Stimulated activated CD8-positive, alpha-beta memory T cell treated with anti-CD3 and anti-CD28 coated beads, Interleukin-12 subunit alpha, Interleukin-12 subunit beta, amount 100 ng/mL, for 1 hour (primary cell): ENCODE results near the gene ARL14EP.
A peak's percentile ranks its signal among the peaks of the same experiment; 100 is the strongest.

Experiments
- DNase-seq: peaks from one replicate; pipeline ENCODE4 v3.0.0-alpha.2; 2020; ENCODE audit warnings: low read depth

The ARL14EP gene

DNA sequence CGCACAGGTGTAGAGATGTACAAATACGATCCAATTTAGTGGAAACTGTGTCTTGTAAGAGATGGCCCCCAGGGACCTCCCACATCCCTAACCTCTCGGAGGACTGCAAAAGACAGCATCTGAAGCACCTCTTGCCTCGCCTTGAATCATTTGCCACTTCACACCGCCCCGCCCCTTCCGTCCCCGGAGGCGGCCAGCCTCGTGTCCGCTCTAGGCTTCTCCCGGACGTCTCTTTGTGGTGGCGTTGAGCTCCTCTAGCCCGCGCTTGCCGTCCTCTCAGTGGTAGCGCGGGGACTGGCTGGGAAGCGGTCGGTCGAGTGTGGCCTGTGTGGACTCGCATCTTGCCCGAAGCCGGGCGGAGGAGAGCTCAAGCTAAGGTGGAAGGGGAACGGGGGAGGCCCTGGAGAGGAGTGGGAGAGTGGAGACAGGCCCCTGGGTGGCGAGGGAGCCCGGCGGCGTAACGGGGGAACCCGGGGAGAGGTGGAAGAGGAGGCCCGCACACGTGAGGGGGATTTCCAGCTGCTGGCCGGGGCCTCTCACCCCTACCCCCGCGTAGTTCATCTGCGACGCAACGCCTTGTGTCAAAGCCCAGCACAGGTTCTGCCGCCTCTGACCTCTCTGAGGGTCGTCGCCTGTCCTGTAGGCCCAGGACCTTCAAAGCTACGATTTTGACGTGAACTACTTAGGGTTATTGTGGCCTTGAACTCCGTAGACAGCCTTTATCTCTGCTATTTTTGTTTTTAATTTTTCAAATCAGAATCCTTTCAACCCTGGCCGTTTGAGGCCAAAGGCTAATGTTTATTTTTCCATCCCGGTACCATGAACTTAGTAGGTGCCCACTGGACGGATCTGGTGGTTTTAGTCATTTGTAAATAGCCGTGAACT, at the start of gene ARL14EP:
Gene ARL14EP, plus strand, starts transcription at position 279 of the 885 bp plus-strand sequence. CDS start 7,845 bp downstream, outside the sequence.
- DNase-seq, result peak; percentile 82

DNA sequence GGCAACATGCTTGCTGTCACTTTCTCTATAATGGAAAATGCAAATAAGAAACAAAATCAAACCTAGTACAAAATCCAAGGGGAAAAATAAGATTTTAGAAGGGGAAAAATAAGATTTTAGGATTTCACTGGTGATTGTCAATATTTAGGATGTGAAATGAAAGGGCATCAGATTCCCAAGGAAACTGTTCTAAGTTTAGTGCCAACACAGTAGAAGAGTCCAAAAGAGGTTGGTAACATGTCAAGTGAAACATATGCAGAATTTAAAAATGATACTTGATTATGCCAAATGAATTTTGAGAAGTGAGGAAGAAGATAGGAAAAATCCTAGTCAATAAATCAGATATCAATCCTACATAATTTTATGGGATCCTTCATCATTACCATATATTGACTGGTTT, 45.7 kb upstream of the ARL14EP start:
- no peak for DNase-seq

DNA sequence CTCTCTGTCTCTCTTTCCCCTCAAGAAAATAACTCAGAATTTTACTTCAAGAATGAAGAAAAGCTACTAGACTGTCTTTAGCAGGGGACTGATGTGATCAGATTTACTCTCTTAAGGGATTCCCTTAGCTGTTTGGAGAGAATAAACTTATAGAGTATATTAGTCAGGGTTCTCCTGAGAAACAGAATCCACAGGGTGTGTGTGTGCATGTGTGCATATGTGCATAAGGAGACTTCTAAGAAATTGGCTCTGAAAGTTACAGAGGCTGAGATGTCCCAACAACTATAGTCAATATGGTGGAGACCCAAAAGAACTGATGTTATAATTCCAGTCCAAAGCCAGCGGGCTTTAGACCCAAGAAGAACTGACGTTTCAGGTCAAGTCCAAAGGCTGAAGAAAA, 43.1 kb upstream of the ARL14EP start:
- DNase-seq, result no peak

DNA sequence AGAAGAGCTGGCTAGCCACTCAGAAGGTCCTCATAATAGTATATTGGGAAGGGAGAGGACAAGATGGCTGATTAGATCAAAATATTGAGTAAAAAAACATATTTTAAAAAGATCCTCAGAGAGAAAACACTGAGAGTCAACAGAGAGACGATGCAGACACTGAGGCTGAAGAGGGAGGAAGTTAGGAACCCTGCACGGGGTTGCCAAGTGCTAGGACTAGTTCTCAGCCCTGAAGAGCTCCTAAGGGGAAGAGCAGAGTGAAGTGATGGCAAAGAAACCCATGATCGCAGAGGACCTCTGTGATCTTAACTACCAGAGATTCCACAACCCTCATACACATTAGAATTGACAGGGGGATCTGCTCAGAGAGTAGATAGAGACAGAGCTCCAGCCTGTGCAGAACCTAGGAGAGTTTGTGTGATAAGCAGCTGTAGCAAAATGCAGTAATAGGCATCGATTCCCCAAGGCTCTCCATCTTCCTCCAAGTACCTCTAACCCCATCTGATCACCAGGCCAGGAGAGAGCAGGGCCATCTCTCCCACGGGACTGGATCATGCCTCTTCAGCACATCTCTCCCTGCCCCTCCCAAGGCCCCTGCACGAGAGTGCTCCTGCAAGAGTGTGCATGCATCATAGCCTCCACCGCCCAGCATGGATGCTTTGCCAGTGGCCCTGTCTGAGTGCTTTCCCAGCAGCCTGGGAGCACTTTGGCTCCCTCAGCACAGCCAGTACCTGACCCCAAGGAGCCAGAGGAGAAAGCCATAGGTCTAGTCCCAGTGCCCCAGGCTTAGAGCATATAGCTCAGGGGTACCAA, 41.2 kb upstream of the ARL14EP start:
- no peak for DNase-seq

DNA sequence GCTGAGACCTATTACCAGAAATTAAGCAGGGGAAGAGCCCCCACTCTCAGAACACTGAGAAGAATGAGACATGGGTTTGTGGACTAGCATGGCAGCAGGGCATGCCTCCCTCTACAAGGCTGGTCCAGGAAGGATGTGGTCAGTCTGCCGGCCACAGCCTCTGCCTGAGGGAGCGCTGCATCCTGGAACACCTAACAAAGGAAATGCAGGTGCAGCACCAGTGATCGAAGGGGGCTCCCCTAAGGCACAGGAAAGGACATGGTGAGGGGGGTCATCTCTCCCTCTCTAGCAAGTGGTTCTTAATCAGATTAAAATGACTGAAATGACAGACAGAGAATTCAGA, 40.6 kb upstream of the ARL14EP start:
- no peak for DNase-seq

DNA sequence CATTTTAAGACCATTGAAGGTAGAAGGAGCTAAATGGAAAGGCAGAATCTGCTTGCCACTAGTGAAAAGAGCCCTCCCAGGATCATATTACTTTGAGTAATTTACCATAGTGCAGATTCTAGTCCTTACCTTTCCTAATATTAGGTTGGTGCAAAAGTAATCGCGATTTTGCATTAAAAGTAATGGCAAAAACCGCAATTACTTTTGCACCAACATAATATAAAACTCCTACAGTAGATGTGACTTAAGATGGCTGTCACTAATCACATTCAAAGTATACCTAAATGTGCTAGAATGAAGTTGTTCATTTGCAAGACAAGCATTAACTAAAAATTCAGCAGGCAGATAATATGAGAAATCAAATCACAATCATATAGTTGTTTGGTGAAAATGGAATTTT, 38.1 kb upstream of the ARL14EP start:
- DNase-seq, result no peak

DNA sequence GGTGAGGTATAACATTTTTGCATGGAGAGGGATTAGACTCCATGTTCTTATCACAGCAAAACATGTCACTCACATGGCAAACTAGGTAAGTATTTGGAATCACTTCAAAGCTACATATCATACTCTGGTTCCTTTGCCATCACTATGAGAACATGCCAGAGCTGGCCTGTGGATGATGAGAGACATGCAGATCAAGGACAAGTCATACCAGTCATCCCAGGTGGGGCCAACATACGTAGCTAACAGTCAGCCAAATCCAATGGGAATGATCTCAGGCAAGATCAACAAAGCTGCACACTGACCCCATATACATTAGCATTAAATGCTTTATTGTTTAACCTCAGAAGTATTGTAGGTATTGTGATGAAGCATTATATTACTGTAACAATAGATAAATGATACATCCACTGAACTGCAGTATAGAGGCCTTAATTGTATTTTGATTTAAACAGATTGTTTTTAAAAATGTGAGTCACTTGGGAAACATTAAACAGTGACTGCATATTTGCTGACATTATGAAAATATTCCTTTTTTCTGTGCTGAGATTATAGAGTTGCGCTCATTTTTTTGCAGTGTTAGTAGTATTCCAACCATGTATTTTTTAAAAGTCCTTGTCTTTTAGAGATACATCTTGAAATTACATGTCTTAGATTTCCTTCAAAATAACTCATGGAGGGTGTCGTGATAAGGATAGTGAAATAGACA, 37.3 kb upstream of the ARL14EP start:
- no peak for DNase-seq

DNA sequence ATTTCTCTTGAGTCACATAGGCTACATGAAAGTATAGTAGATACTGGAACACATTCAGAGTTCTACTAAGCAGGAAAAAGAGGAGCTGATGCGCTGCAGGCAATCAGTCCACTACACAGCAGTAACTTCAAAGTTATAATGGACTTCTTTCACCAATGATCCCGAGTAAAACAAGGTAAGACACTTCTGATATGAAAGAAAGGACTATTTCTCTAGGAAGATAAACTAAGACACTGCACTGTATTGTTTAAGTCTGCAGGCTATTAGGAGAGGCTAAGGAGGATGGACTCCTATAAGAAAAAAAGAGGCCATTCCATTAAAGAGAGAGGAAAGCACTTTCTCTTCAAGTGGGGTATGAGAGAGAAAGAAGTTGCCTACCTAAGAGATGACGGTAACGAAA, 31.6 kb upstream of the ARL14EP start:
- DNase-seq, result no peak

DNA sequence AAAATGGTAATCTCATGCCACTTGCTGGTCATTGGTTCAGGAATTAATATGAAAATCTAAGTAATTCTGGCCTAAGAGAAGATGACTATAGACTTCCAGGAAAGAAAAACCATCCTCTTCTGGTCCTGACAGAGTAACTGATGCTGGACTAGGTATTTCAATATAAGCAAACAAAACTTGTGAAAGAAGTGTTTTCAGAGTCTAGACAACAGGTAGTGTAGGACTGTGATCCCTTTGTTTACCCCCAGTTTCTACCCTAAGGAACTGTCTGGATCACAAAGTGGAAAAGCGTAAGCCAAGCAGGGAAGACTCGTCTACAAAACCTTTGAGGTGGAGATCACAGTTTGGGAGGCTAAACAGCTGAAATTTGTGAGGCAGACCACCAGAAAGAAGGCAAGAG, 30.4 kb upstream of the ARL14EP start:
- DNase-seq, result no peak

DNA sequence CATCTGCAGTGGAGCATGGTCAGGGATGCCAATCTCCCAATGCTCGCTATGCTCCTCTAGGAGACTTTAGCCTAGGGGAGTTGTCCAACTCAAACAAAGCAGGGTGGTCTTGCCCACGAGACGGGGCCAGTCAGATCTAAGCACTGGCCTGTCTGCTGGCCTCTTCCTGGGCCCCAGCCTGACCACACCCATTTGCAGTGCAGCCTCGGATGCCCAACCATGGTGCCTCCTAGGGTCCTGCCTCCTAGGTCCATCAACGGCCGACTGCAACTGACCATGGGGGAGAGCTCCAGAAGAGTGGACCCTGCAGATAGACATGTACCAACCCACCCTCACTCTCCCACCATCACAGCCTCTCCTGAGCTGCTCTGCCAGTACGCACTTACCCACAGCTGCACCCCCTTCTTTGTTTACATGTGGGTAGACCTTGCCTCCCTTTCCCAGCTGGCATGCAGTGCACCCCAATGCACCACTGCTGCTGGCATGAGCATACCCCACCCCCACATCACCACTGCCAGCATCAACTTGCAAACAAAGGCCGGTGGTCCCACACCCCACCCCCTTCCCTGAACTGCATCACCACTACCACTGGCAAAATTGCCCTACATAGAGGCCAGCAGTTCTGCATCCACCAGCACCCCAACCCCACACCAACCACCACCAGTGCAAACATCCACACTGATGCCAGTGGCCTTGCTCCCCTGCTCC, 27.6 kb upstream of the ARL14EP start:
- no peak for DNase-seq

DNA sequence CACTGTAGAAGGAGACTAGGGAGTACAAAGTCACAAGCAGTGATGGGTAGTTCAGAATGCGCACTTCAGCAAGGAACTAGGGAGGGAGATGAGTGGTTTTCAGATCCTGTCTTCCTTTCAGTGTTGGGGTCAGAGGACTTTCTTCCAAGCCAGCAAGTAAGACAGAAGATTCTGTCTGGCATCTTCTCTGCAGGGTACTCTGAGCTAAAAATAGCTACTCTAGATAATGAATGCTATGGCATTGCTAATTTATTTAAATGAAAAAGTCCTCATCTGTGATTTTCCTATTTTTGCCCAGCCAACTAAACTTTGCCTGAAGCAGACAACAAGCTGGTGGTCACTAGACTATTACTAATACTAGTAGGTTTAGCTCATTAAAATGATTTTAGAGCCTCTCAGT, 18.3 kb upstream of the ARL14EP start:
- no peak for DNase-seq

DNA sequence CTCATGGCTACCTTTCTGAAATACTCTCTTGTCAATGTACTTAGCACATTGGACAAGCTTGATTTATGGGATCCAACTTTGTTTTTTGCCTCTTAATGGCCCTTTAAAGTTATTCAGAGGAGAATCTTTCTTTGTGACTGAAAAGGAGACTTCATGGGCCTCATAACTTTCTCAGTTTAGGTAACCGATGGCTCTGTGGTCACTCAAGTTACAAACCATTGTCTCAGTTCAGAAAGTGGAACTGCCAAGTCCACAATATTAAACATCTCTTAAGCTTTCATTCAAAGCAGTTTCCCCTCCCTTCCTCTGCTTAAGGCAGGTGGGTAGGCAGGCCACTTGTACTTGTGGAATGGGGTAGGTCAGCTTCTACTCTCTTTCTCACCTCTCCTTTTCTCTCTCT, 12.3 kb upstream of the ARL14EP start:
- no peak for DNase-seq

DNA sequence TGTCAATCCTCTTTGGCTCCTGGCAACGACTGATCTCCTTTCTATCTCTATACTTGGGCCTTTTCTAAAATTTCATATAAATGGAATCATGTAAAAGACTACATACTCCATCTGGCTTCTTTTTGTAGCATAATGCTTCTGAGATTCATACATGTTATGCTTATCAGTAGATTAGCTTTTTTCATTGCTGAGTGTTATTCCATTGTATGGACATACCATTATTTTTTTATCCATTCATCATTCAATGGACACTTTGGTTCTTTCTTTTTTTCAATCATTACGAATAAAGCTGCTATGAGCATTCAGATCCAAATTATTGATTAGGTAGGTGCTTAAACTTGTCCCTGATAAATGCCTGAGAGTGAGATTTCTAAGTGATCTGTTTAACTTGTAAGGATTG, 11.7 kb upstream of the ARL14EP start:
- no peak for DNase-seq

DNA sequence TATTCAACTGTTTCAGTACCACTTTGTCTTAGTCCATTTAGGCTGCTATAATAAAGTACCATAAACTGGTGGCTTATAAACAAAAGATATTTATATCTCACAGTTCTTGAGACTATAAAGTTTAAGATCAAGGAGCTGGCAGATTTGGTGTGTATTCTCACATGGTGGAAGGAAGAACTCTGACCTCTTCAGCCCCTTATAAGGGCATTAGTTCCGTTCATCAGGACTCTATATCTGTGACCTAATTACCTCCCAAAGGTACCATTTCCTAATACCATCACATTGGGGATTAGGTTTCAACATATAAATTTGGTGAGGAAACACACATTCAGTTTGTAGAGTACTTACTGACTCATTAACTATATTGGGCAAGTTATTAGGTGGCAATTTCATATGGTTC, 10.7 kb upstream of the ARL14EP start:
- no peak for DNase-seq

DNA sequence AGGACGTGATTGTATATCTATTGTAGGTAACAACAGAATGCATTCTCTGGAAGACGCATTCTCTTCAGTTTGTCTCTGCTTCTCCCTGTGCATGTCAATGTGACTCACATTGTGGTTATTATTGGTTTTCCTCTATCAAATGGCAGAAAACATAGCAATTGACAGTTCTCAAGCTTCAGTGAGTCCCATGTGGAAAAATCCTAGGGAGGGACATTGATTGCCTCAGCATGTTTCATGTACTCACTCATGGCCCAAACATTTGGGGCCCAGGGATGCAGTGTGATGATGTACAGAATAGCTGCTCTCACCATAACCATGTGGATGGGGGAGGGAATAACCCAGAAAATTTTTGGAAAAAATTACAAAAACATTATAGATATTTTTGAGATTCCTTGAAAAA, 9.3 kb upstream of the ARL14EP start:
- DNase-seq, result no peak

DNA sequence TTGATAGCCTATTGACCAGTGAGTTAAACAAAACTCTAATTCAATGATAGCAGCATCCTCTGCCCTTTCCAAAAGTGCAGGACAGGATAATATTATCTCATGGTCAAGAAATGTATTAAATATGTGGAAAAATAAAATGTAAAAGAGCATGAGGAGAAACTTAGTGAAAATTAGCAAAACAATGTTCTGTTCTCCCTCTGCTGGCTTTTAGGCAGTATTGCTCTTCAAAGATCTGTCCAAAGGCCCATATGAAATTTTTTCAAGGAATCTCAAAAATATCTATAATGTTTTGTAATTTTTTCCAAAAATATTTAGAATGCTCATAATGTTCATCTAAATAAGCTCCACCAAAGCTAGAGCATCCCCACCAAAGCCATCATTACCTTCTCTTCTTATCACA, 8.3 kb upstream of the ARL14EP start:
- DNase-seq, result no peak

DNA sequence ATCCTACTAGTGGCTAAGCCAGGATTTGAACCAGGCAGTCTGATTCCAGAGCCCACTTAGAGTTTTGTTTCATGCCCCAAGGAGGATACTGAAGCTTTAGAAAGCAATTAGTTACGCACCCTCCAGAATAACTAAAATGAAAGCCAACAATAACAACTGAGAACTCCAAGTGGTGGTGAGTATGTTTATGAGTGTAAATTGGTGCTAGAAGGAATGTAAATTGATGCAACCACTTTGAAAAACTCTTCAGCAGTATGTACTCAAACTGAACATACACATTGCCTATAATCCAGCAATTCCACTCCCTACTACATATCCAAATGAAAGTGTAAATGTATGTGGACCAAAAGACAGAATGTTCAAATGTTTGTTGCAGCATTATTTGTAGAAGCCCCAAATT, 6.7 kb upstream of the ARL14EP start:
- DNase-seq, result no peak

DNA sequence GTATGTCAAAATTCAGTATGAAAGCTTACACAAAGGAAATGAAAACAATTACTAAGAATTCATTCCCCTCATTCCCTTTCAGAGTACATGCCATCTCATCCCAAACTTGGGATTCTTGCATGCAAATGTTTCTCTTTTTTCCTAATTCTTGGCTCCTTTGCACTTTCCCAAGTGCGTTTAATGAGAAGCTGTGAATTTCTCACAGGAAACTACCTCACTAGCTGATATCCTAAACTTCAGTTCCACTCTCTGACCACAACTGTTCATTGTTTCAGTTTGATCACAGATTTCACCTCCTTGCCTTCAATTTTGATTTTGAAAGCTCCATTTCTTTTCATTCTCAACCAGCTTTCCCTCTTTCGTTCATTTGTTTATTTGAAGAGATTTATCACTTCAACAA, 5.9 kb upstream of the ARL14EP start:
- DNase-seq, result no peak

DNA sequence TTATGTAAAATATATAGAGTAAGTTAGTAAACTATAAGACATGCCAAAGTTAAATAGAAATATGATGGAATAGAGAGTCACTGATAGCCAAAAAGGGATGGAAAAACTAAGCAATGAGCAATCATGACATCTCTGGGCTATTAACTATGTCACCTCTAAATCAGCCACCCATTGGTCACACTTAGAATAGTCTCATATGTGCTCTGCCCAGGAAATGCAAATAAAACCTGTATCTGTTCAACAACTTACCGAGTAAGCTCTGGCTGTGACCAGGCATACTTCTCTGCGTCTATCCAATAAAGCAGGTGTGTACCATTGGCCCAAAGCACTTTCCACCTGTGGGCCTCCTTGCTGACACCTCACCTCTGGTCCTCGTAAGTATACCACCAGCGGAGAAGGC, 1.6 kb upstream of the ARL14EP start:
- no peak for DNase-seq

DNA sequence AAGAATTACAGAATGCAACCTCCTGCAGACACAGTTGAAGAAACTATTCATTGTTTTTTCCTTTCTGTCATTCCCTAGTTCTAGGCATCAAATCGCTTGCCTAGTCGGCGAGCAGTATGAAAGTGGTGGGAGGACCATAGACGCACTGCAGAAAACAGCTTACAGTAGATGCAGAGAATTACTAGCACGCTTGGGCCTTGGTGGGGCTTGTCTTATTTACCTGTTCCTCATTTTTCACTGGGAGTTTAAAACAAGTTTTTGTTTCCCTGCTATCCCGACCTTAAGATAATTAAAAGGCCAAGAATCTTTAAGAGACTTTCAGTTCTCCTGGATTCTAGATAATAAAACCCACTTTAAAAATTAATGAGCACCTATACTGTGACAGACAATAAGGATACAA, 713 bp upstream of the ARL14EP start:
- DNase-seq, result no peak

DNA sequence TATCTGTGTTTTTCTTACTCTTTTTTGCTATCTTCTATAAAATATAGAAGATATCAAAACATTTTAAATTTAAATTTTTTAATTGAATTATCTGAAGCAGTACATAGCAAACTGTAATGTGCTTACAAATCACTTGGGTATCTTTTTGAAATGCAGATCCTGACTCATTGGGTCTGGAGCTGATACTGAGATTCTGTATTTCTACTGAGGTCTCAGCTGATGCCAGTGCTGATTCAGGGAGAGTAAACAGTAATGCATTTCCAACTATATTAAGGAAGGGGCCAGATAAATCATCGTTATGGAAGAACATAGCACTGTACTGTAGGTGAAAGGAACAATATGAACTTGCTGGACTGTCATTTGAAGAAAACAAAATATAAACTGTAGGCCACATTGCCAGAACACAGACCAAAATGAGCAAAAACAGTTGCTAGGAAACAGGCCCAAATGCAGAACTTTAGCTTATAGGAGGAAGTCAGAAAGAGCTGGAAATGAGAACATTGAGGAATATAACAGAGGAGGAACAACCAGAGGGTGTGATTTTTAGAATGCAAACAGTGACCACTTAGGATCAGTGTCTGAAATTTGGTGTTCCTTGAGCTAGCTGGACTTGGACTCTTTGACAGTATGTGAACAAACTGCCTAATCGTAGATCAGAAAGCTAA, 3.3 kb downstream of the ARL14EP start:
- DNase-seq, result no peak

DNA sequence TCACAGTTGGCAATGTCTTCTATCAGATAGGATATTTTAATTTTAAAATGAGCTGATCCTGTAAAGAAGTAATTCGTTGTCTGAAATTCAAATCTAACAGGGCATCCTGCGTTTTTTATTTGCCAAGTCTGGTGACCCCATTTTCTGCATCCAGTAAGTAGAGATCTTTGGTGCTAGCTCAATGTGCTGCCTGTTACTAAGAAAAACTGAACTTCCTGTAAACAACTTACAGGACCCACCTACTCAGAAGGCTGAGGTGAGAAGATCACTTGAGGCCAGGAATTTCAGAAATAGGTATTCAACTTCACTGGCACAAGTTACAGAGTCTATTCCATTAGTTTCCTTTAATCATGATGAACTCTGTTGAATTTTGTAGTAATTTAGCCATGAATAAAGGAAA, 4.0 kb downstream of the ARL14EP start:
- no peak for DNase-seq
